ENCODE measurements around the gene VPREB3.
"Not testable (repeated sequence)": the region's sequence is repeated elsewhere in the genome, so short reads cannot be mapped to it uniquely, and the experiment has no call there.

The VPREB3 gene

DNA sequence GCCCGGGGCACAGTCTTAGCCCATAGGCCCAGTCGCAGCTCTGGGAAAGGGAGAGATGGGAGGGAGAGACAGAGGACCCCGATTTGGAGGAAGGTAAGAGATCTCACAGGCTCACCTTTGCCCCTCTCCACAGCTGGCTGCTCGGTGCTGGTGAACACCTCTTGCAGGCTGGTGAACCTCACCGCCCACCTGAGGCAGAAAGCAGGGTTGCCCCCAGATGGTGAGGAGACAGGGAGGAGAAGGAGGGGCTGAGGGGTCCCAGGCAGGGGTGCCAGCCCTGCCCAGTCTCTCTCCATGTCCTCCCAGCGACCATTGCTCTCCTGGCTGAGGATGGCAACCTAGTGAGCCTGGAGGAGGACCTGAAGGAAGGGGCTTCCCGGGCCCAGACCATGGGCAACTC lies 9.7 kb upstream of the VPREB3 start:
- no peak for DNase-seq

DNA sequence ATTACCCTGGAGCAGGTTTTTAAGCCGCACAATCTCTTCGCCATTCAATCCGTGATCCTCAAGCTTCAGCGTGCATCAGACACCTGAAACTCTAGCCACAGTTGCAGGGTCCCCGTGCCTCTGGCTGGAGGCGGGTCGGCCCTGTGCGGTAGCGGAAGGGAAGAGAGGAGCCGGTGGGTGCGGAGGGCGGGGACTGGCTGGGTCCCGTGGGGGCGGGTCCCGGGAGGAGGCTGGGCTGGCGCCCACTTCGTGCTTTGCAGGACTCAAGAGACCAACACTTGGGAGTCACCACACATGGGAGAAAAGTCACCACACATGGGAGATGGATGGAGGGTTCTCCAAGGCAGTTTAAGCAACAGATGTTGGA lies 9.3 kb upstream of the VPREB3 start:
- no peak for DNase-seq

DNA sequence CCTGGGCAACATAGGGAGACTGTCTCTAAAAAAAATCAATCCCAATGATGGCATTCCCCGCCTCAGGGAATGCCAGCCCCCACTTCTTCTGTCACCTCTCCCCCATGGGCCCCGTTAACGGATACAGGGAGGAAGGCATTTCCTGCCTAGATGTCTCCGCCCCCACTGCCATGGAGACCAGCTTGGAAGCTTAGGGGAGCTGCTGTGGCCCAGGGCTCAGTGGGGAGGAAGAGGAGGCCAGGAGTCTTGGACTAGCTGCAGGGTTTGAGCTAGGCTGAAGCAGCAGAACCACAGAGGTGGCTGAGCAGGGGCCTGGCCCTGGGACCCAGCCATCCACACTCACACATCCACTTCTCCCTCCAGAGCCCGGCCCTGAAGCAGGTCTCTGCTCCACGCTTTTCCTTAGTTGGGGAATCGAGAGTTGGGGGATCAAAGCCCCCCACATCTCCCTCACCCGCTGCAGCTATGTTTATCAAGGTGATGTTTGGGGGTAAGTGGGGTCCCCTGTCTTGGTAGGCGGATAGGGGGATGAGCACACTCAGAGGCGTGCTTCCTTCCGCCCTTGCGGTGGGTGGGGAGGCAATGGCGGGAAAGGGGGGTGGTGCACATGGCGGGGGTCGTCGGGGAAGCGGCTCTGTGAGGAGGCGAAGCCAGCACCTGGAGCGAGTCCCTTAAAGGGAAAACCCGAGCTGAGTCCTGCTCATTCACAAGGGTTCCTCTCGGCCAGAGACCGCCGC lies 8.8 kb upstream of the VPREB3 start, which contains the start of gene C22orf15:
TSS of gene C22orf15 (plus strand) at position 149 of the 737 bp plus-strand sequence. CDS start at position 466, 317 bp downstream.
- DNase-seq = no peak

DNA sequence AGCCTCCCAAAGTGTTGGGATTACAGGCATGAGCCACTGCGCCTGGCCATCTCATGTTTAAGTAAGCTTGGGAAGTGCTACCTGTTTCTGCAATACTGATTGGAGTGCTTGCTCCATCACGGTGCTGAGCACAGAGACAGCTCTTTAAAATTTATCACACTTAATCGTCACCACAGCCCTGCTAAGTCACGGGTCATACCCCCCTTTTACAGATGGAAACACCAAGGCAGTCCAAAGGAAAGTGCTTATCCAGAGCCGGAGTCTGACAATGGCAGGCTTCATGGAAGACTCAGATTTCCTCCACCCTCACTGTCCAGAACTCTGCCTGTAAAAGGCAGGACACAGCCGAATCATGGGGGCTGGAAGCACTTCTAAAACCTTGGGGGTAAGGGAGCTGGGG lies 5.8 kb upstream of the VPREB3 start:
- DNase-seq = no peak

DNA sequence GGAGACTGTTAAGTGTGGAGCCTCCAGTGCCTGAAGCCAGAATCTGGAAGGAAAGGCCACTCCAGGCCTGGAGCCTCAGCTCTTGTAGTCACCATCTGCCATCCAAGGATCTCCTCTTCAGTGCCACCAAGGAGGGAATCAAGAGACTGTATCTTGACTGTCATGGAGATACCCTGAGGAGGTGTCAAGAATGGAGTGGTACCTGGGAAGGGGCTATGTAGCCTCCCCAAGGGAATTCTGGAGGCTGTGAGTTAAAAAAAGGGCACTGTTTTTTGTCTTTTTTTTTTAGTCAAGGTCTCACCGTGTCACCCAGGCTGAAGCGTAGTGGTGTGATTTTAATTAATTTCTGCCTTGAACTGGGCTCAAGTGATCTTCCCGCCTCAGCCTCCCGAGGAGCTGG lies 5.3 kb upstream of the VPREB3 start:
- no peak for DNase-seq

DNA sequence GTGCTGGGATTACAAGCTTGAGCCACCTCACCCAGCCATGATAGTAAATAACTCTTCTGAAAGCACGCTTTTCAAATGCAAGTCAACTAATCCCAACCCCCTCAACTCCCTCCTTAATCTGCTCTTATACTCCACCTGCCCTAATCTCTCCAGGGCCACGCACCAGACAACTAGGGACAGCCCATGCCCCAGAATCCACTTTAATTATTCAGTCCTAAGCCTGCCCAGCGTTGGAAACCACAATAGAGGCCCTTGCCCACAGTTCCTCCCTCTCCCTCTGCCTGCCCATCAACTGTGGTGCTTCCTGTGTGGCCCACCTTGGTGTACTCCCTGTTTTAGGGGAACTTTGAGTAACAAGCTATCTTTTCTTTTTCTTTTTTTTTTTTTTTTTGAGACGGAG lies 2.7 kb upstream of the VPREB3 start:
- DNase-seq = no peak

DNA sequence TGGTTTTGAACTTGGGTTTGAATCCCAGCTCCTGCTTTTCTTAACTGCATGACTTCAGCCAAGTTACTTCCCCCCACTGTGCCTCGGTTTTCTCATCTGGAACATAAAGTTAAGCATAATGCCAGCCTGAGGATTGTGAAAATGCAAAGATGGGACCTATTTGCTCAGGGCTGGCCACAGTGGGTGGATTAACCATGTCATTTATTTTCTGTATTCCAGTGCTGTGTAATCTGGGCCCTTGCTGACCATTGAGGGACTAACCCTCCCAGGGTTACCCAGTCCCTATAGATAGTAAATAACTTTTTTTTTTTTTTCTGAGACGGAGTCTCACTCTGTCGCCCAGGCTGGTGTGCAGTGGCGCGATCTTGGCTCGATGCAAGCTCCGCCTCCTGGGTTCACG lies 1.5 kb upstream of the VPREB3 start:
- no peak for DNase-seq

DNA sequence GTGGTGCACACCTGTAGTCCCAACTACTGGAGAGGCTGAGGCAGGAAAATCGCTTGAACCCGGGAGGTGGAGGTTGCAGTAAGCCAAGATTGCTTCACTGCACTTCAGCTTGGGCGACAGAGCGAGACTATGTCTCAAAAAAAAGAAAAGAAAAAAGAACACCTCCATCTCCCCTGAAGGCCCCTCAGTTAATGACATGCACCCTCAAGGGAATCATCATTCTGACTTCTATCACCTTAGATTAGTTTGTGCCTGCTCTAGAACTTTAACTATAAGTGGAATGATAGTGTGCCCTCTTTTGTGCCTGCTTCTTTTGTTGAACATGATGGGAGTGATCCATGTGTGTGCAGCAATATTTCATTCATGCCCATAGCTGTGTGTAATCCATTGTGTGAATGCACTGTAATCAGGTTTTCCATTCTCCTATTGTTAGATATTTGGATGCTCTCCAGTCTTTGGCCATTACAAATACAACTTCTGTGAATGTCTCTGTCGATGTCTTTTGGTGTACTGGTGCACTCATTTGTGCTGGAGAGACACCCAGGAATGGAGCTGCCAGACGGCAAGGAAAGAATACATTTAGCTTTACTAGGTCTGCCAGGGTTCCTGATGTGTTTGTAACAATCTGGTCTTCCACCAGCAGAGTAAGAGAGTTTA lies 883 bp upstream of the VPREB3 start:
- DNase-seq = no peak

DNA sequence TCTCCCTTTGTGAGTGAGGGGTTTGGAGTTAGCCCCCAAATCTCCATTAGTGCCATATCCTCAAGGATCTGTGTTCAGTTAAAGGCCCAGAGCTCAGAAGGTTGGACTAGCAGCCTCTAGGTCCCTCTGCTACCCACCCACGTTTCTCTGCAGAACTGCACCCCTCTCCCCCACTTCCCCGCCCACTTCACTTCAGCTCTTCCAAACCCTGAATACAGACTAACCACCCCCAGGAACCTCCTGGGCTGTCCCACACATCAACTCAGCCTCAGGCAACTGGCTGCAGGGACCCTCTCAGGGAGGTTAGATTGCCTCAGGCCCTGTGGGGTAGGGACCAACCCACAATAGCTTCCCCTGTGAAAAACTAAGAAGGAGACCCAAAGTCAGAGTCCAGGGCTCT lies 840 bp downstream of the VPREB3 start:
- no peak for DNase-seq

DNA sequence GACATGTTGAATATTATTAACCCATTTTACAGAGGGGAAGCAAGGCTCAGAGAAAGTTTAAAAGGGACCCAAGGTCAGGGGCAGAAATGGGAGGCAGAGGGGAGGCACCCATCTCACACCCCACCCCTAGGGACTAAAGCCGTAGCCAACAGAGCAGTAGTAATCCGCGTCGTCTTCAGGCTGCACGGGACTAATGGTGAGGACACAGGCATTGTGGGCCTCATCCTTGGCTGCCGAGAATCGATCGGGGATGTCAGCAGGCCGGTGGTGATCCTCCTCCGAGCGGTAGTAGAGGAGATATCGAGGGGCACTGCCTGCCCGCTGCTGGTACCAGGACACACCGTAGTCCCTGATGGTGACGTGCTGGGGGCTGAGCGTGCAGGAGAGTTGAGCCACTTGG lies 1.5 kb downstream of the VPREB3 start:
- no peak for DNase-seq

DNA sequence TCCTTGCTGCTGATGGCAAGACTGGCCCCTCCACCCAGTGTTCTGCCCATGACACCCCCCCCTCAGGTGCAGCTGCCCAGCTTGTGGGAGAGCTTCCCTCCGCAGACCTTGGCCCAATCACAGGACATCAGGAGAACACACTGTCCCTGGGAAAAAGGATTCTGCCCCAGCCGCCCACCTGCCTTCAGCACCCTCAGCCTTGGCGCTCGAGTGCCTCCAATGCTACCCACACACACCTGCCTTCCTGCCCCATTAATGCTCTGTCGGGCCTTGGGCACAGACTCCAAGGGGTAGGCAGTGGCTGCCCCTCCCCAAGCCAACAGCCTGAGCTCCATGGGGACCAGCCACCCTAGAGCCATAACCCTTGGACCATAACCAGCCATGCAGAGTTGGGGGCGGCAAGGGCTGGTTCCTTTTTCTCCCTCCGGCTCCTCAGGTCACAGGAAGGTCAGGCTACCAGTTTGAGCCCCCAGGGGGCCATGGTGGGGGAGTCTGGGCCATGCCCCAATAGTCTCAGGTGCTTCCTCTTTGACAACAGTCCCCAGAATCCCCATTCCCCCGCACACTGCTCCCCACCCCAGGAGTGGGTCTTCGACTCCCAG lies 2.0 kb downstream of the VPREB3 start:
- DNase-seq = no peak

DNA sequence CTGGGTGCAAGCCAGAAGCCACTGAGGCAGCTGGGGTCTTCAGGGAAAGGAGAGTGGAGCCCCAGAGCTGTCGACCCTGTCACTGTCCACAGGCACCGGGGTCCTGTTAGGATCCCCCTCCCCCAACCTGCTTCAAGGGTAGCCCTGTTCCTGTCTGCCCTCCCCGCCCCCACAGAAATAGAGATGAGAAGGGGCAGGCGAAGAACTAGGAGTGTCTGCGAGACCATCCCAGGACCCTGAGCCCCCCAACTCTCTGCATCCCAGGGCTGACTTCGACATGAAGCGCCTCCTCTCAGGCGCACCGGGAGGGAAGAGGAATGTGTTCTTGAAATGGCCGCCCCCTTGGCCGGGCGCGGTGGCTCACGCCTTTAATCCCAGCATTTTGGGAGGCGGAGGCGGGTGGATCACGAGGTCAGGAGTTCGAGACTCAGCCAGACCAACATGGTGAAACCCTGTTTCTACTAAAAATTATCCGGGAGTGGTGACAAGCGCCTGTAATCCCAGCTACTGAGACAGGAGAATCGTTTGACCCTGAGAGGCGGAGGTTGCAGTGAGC lies 2.7 kb downstream of the VPREB3 start:
- peak; percentile 76 for DNase-seq

DNA sequence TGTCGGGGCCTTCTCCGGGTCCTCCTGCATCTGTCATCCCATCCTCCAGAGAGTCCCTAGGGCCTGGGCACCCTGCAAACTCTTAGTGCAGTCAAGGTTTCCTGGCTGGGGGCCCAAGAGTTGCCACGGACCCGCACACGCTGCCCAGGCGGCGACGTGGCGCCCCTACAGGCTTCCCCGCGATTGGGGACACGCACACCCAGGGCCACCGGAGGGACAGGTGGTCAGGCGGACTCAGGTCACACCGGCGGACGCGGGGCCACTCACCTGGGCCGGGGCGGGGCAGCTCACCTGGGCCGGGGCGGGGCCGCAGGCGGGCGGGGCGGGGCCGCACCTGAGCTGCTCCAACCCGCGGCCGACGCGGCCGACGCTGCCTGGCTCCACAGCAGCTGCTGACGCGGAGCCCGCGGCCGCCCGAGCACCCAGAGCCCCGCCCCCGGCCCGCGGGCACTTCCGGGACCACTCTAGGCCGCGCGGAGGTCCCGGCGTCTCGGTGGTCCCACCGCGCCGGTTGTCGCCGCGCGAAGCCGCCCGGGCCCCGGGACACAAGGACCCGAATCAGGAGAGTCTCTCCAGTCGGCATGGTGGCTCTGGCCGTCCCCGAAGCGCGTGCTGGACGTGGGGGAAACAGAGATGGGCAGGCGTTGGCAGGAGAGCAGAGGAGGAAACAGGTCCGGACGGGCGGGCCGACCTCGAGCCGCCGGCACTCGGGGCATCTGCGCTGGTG lies 3.3 kb downstream of the VPREB3 start, which contains the start of gene ZNF70:
TSS of gene ZNF70 (minus strand) at position 399 of the 727 bp plus-strand sequence. CDS start 5,972 bp downstream, outside the sequence.
- peak; percentile 94 for DNase-seq

DNA sequence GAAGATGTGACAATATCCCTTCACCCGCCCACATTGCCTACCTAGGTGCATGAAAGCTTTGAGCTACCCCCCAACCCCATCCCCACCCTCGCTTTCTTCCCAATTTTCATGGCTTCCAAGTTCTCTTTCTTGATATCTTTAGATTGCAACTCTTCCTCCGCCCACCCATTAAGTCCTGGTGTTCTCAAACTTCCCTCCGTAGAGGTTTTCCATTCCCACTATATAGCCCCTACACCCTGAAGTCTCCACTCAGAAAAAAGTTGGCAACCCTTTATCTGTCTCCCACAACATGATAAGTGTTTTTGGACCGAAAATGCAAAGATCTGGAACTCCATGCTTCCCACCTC lies 3.9 kb downstream of the VPREB3 start:
- no peak for DNase-seq

DNA sequence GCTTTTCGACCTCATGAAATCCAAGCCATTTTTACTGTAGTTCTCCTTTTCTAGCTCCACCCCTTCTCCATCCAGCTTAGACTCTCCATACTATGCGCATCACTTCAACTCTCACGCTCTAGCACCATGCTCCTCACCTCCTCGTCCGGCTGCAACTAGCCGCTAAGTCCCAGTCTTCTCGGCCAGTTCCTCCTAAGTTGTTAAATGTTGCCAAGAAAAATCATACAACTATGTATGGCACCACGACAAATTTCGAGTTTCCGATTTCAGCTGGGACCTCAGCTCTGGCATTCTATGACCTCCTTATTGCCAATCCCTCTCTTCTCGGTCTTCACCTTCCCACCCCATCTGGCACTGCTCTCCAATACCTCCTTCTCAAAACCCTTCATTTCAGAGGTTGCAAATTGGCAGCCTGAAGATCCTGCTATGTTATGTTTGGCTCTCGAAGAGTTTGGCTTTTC lies 4.4 kb downstream of the VPREB3 start:
- DNase-seq = peak; percentile 54

DNA sequence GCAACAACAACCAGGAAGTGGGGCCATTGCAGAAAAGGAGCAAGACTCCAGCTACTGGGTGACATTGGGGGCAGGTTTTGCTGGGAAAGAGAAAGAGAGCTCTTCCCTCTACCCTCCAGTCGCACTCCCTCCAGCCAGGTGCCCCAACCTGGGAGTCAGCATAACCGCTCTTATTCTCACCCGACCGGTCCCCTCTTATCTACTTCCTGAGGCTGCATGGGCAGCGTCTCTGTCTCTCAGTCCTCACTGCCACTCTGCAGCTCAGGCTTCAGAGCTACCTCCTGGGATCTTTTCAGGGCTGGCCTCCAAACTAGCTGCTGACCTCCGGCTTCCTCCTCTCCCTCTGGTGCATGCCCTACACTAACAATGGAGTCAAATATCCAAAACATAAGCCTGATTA lies 8.4 kb downstream of the VPREB3 start:
- no peak for DNase-seq

DNA sequence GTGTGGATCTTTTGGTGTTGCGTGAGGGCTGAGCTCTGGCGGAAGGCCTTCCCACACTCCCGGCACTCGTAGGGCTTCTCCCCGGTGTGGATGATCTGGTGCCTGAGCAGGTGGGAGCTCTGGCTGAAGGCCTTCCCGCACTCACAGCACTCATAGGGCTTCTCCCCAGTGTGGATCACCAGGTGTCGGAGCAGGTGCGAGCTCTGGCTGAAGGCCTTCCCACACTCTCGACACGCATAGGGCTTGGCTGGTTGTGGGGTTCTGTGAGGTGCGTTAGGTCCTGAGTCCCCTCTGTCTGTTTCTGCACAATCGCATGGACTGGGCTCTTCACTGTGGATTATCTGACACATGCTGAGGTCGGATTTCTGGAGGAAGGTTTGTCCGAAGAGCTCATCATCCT lies 9.7 kb downstream of the VPREB3 start:
- no peak for DNase-seq

DNA sequence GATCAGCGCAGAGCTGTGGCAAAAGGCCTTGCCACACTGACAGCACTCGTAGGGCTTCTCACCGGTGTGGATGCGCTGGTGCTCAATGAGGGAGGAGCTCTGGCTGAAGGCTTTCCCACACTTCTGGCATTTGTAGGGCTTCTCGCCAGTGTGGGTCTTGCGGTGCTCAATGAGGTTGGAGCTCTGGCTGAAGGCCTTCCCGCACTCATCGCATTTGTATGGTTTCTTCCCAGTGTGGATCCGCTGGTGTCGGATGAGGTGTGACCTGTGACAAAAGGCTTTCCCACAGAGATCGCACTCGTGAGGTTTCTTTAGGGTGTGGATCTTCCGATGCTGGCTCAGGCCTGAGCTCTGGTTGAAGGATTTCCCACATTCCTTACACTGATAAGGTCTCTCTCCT lies 10.2 kb downstream of the VPREB3 start:
- DNase-seq = no peak

DNA sequence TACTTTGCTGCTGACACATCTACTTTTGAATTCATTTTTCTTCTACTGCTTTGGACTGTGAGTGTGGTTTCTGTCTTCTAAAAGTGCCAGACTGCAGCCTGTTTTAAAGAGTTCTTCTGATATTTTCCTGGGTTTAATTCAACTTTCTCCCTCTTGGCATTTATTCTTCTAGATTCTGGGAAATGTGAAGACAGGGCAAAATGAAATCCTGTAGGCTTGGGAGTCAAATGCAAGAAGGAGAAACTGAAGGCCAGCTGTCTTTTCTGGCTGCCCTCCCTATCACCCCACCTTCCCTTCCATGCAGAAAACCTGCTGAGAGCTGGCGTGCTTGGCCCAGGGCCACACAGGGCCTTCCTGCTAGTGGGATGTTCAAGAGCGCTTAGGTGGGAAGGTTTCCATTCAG lies 10.9 kb downstream of the VPREB3 start:
- no peak for DNase-seq

DNA sequence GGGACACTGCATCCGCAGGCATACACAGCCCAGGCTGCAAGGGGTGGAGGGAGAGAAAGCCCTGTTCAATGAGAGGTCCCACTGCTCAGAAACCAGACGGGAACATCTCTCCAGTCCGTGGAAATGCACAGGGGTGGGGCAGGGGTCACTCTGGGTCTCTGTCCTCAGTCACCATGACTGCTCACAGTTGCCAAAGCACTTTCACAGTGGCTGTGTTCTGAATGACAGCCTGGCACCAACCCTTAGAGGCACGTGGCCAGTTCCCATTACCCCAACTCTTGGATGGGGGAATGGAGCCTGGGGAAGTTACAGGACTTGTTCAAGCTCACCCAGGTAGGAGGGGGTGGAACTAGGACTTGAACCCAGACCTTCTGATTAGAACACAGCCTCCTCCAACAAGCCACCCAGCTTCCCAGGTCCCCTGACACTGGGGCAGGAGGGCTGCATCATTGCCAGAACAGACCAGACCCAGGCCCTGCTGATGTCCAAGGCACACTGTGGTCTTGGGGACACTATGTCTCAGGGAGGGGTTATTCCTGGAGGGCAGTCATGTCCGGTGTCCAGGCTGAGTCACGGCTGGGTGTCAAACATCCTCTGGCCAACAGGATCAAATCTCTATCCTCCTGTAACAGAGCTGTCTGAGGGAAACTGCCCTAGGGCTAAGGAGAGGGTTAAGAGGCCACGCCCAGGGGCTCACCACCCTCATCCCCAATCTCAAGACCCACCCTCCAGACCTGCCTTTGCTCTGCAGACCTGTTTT lies 11.5 kb downstream of the VPREB3 start:
- DNase-seq = no peak

DNA sequence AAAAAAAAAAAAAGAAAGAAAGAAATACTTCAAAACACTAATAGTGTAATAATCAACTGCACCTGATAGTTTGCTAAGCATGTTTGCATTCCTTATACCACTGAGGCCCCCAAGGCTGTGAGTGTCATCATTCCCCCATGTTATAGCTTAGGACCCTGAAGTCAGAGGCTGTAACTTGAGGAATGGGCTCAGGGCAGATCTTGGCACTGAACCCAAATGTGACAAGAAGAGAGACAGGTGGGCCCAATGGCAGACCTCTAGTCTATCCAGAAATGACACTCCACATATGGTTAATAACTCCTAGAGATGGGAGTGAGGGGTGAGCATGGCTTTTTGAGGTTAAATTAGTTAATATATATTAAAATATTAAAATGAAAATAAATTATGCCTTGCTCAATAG lies 16.5 kb downstream of the VPREB3 start:
- no peak for DNase-seq

DNA sequence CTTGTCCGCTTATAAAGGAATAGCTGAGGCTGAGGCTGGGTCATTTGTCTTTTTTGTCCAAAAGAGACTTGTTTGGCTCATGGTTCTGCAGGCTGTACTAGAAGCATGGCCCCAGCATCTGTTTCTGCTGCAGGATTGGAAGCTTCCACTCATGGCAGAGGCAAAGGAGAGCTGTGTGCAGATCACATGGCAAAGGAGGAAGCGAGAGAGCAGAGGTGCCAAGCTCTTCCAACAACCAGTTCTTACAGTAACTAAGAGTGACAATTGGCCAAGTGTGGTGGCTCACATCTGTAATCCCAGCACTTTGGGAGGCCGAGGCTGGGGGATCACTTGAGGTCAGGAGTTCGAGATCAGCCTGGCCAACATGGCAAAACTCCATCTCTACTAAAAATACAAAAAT lies 26.1 kb downstream of the VPREB3 start:
- DNase-seq = not testable (repeated sequence)
